HL-60/S4 treated with phorbol 12-myristate 13-acetate at 8.2 ng/mL for 4 days and 3 days (cell line): ENCODE data around the gene TBC1D10A.

Source experiments
- in situ Hi-C: fragments of 300-500 bp; cut with MboI; formaldehyde crosslinking; loops from 2 replicates; pipeline ENCODE4 v1.15.0; 2022; ENCODE audit warnings: low sequenced_read_pairs

Gene TBC1D10A

DNA sequence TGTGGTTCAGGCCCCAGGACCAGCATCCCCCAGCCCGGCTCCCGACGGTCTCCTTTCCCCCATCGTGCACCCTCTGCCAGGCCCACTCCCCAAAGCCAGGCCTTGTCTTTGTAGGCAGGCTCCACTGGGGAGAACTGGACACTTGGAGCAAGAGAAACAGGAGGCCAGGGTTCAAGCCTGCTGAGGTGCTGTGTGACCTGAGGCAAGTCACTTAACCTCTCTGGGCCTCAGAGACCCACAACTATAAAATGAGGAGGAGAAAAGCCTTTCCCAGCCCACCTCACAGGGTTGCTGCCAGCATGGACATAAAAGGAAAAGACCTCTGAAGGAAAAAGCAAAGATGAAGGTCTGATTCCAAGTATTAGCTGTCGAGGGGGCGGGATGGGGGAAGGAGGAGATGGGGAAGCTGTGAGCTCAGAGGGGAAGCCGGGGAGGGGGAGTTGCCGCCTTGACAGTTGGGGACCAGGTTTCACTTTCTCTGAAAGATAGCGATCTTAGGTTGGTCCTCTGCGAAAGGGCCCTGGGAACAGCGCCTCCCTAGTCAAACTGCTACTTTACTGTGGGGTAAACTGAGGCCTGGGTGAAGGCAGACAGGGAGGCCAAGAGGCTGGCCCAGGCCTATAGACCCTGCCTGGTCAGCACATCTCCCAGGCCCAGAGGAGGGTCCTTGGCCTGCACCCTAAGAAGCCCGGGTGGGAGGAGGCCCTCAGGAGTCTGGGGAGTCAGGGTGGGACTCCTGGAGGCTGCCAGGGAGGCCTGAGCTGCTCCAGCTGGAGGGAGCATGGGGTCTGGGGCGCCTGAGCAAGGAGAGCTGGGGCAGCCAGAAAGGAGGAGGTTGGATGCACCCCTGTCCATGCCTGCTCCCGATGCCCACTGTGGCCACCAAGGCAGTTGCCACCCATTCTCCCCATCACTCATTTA is 59.1 kb downstream of the TBC1D10A start:
- in situ Hi-C loops = loop anchor here (10.0 kb wide), 1 partner anchor 73 kb away; no protein-coding TSS in a partner anchor

DNA sequence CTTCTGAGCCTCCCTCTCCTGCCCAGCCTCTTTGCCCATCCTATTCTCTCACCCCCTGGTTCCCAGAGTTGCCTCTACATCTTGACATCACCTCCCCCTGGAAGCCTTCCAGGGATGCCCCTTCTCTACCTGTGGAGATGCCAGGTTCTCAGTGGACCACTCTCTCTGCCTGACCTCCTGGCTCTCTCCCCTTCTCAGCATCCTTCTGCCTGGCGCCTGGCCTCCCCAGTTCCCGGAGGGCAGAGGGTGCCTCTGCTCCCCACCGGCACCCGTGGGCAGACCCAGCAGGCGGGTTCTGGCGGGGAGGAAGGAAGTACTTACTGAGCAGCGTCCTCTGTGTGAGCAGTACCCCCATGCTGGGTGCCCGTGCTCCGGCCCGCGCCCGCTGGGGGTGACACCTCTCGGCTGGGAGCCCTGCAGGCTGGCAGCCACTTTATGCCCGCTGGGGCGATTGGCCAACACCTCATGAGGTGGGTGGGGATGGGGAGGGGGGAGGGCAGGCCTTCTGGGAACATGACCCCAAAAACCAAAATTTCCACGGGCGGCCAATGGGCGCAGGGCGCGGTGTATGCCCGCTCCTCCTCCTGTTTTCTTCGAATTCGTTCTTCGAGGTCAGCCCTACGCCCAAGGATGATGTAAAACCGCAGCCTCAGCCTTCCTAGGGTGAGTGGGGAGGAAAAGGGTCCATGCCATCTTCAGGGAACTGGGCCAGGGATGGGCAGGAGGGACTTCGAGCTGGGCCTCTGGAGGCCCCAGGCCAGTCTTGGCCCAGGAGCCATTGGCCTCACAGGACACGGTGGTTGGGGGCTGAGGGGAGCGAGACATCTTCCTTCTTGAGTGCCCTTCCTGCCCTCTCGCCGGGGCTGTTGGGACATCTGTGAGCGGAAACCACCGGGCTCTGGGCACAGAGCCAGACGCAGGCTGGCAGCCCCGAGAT is 60.0 kb downstream of the TBC1D10A start, which contains the start of gene OSM:
OSM (minus strand) TSS at position 407 of the 937 bp plus-strand sequence; CDS start at position 355, 52 bp downstream.
- in situ Hi-C loops = loop anchor here (10.0 kb wide), 1 partner anchor 72 kb away; no protein-coding TSS in a partner anchor

DNA sequence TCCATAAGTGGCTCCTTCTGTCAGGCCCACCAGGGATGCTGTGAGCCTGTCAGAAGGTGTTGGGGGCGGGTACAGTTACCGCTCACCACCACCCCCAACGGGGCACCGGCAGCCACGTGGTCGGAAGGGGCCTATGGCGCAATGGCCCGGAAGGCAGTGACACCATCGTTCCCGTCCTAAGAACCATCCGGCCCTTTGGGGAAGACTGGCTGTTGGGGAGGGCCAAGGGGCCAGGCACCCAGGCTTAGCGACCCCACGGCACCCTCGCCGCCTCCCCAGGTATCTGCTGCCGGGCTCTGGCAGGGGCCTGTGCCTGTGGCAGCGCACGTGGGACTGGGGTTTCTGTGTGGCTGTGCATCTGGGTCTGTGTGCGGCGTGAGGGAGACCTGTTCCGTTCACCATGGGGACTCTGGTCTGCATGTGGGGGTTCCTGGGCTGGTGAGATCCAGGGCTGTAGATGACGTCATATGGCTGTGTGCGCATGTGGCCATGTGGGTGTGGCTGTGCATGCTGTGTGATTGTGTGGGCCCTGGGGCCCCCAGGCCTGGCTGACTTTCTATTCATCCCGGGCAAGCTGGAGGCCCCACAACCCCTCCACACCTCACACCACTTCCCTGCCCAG is 60.8 kb downstream of the TBC1D10A start:
- in situ Hi-C loops = loop anchor here (10.0 kb wide), 1 partner anchor 71 kb away; no protein-coding TSS in a partner anchor

GRCh38 chr22:30265131-30265720 is 61.5 kb downstream of the TBC1D10A start:
- in situ Hi-C loops = loop anchor here (10.0 kb wide), 1 partner anchor 70 kb away; no protein-coding TSS in a partner anchor

- in situ Hi-C loops = loop anchor here (10.0 kb wide), 1 partner anchor 69 kb away; no protein-coding TSS in a partner anchor
Measured at GRCh38 chr22:30263883-30264282, 62.9 kb downstream of the TBC1D10A start.

DNA sequence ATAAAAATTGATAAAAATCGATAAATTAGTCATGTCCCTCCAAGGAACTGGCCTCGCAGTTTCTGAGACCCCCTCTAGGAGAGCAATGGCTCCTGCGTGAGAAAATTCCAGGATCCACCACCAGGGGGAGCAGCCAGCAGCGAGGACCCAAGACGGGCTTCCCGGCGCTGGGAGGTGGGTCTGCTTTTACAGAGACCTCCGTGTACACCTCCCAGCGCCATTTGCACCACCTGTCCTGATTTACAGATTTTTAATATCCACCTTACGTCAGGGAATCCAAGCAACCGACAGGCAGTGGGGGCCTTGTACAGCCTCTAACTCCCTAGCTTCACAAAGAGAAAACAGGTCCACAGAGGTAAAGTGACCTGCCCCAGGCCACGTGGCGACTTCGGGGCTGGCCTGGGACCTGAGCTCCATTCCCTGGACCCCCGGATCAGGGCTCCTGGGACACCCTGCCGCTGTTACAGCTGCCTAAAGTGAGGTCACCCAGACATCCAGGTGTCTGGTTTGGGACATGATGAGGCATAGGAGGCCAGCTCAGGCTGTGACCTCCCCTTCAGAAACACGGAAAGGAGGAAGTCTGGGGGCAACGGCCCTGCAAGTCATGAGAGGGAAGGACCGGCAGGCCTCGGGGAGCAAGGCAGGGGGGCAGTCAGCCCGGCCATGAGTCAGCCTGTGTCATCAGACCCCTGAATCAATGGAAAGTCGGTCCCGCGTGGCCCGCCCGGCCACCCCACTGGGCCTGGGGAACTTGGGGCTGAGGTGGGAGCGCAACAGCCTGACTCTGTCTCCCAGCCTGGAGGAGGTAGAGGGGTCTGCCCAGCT is 63.6 kb downstream of the TBC1D10A start:
- in situ Hi-C loops = loop anchor here (10.0 kb wide), 1 partner anchor 68 kb away; no protein-coding TSS in a partner anchor

GRCh38 chr22:30262112-30262511 is 64.6 kb downstream of the TBC1D10A start:
- in situ Hi-C loops = loop anchor here (10.0 kb wide), 1 partner anchor 67 kb away; no protein-coding TSS in a partner anchor

DNA sequence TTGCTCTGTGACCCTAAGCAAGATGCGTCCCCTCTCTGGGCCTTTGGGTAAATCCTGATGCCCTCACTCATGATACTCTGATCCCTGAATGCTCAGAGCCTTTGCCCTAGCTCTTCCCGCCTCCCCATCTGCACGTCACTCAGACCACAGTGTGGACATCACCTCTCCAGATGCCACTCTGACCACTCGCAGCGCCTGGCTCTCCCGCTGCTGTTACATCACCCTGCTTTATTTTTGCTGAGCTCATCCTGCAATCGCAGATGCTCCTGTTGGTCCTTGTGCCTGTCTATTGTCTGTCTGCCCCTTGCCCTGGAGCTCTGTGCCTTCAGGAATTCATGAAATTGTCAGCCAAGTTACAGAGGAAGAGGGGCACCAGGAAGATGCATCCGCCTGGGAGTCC is 65.6 kb downstream of the TBC1D10A start:
- in situ Hi-C loops = loop anchor here (10.0 kb wide), 1 partner anchor 66 kb away; no protein-coding TSS in a partner anchor

DNA sequence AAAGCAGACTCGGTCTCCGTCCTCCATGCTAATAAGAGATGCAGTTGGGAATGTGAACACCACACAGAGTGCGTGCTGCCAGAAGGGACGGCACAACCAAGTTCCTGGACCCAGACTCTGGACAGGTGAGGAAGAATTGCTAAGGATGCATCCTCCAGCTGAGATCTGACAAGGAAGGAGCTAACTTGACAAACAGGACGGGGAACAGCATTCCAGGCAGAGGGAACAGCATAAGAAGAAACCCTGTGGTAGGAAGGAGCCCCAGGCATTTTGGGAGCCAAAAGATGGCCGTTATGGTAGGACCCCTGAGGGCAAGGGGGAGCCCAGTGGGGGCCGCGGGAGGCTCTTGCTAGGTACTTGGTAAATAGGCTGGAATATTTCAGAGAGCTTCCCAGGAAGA is 66.1 kb downstream of the TBC1D10A start:
- in situ Hi-C loops = loop anchor here (10.0 kb wide), 1 partner anchor 66 kb away; no protein-coding TSS in a partner anchor

DNA sequence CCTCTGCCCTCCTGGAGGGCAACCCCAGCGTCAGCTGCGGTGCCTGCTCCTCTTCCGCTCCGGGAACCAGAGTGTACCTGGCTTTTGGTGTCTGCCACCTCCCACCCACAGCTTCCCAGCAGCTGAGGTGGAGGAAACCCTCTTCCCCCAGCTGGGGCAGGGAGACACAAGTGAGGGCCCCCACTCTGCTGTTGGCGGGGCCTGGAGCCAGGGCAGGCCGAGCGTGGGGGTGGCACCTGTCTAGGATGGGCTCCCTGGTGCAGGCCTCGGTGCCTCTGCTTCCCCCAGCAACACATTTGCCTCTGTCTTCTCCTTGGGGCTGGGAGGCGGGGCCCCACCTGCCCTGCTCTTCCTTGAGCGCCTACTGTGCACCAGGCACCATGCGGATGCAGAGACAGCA is 66.5 kb downstream of the TBC1D10A start:
- in situ Hi-C loops = loop anchor here (10.0 kb wide), 1 partner anchor 65 kb away; no protein-coding TSS in a partner anchor

DNA sequence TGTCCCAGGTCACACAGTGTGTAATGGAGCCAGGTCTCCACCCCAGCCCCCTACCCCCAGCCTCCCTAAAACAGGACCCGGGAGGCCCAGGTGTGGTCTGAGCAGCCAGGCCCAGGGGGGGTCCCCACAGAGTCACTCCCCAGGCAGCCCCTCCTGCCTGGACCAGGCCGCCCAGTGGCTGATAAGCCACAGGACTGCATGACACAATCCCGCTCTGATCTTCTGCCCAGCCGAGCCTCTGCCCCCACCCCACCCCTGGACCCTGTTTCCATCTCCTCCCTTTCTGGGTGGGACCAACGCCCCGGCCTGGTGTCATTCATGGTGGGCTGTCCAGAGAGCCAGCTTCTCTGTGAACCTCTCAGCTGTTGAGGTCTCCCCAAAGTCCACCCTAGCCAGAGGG is 72.4 kb downstream of the TBC1D10A start:
- in situ Hi-C loops = no loop called here

DNA sequence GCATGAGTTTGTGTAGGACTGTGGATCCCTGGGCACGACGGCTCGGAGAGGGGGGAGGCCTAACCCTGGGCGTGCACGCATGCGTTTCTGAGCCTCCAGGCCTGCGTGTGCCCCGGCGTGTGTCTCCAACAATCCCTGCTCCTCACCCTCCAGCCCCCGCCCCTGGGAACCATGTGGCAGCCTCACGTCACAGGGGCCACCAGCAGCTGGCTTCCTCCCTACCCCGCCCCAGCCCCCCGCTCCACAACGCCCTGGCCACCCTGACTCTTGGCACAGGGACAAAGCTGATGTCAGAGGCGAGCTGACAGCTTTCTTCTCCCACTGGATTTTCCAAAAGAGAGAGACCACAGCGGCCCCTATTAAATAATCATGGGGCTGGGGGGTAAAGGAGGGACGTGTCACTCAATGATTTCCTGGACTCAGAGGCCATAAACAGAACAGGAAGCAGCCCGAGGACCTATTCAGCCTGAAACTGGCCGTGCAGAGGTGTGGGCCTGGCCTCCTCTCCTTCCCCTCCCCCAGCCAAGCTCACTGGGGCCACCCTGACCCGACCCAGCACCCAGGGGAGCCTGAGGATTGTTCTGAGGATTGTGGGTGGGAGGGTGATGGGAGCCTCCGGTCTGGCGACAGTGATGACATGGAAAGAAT is 73.4 kb downstream of the TBC1D10A start:
- in situ Hi-C loops = no loop called here

GRCh38 chr22:30252411-30253204 is 74.1 kb downstream of the TBC1D10A start:
- in situ Hi-C loops = no loop called here

DNA sequence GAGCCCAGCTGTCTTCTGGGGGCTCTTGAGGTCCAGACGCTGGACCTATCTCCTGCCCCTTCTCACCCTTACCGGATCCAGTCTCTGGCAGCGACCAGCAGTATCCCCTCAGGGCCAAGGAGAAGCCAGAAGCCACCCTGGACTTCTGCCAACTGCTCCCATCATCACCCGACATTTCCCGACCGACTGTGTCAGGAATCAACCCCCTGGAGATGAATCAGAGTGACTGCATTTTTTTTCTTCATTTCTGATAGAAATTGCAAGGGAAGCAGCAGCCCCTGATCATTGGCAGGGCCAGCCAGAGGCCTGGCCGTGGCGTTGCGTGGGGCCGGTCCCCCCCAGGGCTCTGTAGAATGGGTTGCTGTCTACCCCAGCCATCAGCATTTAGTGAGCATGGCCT is 75.0 kb downstream of the TBC1D10A start:
- in situ Hi-C loops = no loop called here

GRCh38 chr22:30250661-30251267 is 76.0 kb downstream of the TBC1D10A start:
- in situ Hi-C loops = no loop called here

- in situ Hi-C loops = no loop called here
Measured at GRCh38 chr22:30250039-30250565, 76.6 kb downstream of the TBC1D10A start.
